LHCN-M2 (cell line): ENCODE measurements around the gene PM20D1. TPM values are rescaled to one million over a fixed set of nuclear protein-coding genes. Genes with fewer than 3 reads are reported as not detected.

Experiments
- total RNA-seq: library from RNA; depleted of rRNA; stranded (reverse); fragments of >200 nt; gene quantifications from 2 replicates; pipeline ENCODE4 v1.2.3, GENCODE V29; 2014; rRNA removed

The PM20D1 gene
- total RNA-seq, 1 experiment from 2014 or later = not detected

Other genes with a start within 250 kb of the PM20D1 start
- 10.5 and 13.3 TPM in 2 replicates for gene ELK4, start 218.1 kb downstream of the PM20D1 start, total RNA-seq
- gene SLC45A3, start 169.6 kb downstream of the PM20D1 start, total RNA-seq = 4.1 and 5.6 TPM in 2 replicates
- 154 and 175 TPM in 2 replicates for gene NUCKS1, start 100.0 kb downstream of the PM20D1 start, total RNA-seq
- 24.9 and 29.3 TPM in 2 replicates for gene RAB29, start 74.7 kb downstream of the PM20D1 start, total RNA-seq
- gene SLC41A1, start 36.9 kb downstream of the PM20D1 start, total RNA-seq = 21.5 and 24.7 TPM in 2 replicates
- not detected in 2 replicates for gene SLC26A9, start 93.3 kb upstream of the PM20D1 start, total RNA-seq
- 3.4 and 3.9 TPM in 2 replicates for gene RAB7B, start 153.3 kb upstream of the PM20D1 start, total RNA-seq
- not detected in 2 replicates for gene CTSE, start 173.8 kb upstream of the PM20D1 start, total RNA-seq
- not detected in 2 replicates for gene RHEX, start 203.0 kb upstream of the PM20D1 start, total RNA-seq